Natural killer cell (primary cell): ENCODE results near the gene RNF220. TPM values are rescaled to one million over a fixed set of nuclear protein-coding genes. Genes with fewer than 3 reads are reported as not detected.

ENCODE experiments used
- ATAC-seq, 3 donors: fragments of 150-1000 bp in 2 of 3; fragments of 200-7000 bp in 1 of 3; cut with Tn5 transposase; 1 replicate in 1 of 3; 2 replicates in 2 of 3; pipeline ENCODE4 v1.10.0; 2021; ENCODE audit warnings: mild to moderate bottlenecking in 2 of 3, moderate library complexity in 2 of 3
- DNase-seq, 2 donors: peaks; one replicate each; pipeline versions ENCODE4 v3.0.0 to v3.0.0-alpha.2; 2013 to 2021; ENCODE audit warnings: mixed read lengths in 1 of 2
- H3K27ac ChIP-seq: one replicate; pipeline ENCODE4 v1.5.1; 2013; ENCODE audit warnings: mild to moderate bottlenecking, low read length
- H3K27me3 ChIP-seq: one replicate; pipeline ENCODE4 v1.6.1; 2013; ENCODE audit warnings: low read length; ENCODE audit not compliant: control insufficient read depth, insufficient read depth
- H3K36me3 ChIP-seq: one replicate; pipeline ENCODE4 v1.6.1; 2013; ENCODE audit warnings: low read length; ENCODE audit not compliant: control insufficient read depth, insufficient read depth
- H3K4me1 ChIP-seq: one replicate; pipeline ENCODE4 v1.6.1; 2013; ENCODE audit warnings: low read length; ENCODE audit not compliant: control insufficient read depth, insufficient read depth
- H3K4me3 ChIP-seq: one replicate; pipeline ENCODE4 v1.5.1; 2013; ENCODE audit warnings: low read length
- H3K9me3 ChIP-seq: one replicate; pipeline ENCODE4 v1.6.1; 2013; ENCODE audit warnings: low read length; ENCODE audit not compliant: control insufficient read depth, insufficient read depth
- H3K27ac Mint-ChIP-seq, 2 donors: one replicate each; pipeline ENCODE4 v1.8.0; 2022; ENCODE audit warnings: mild to moderate bottlenecking in 2 of 2, mixed read lengths in 2 of 2, moderate library complexity in 1 of 2
- H3K27me3 Mint-ChIP-seq, 2 donors: one replicate each; pipeline ENCODE4 v1.8.0; 2022; ENCODE audit warnings: low read depth in 2 of 2, mixed read lengths in 2 of 2
- H3K36me3 Mint-ChIP-seq: one replicate; pipeline ENCODE4 v1.8.0; 2022; ENCODE audit warnings: mixed read lengths
- H3K4me1 Mint-ChIP-seq, 2 donors: one replicate each; pipeline ENCODE4 v1.8.0; 2022; ENCODE audit warnings: mixed read lengths in 2 of 2
- H3K4me3 Mint-ChIP-seq: one replicate; pipeline ENCODE4 v1.8.0; 2022; ENCODE audit warnings: mild to moderate bottlenecking, moderate library complexity, mixed read lengths
- H3K9me3 Mint-ChIP-seq, 2 donors: one replicate each; pipeline ENCODE4 v1.8.0; 2022; ENCODE audit warnings: mixed read lengths in 2 of 2
- CTCF ChIP-seq: fragments of 200-600 bp; IDR thresholded peaks from one replicate; pipeline ENCODE4 v1.8.0; 2022; ENCODE audit warnings: antibody characterized with exemption
- WGBS: methylation state at CpG from one replicate; pipeline ENCODE4 v1.1.7; 2013; ENCODE audit warnings: missing lambda C conversion rate; ENCODE audit not compliant: insufficient coverage; 5-methylcytosine and 5-hydroxymethylcytosine counted together
- intact Hi-C: fragments of 100-400 bp; cut with micrococcal nuclease; formaldehyde crosslinking; loops from one replicate; pipeline ENCODE4 v1.14.2; 2022
- total RNA-seq, 4 donors: library from RNA; stranded (reverse); fragments of 120-200 nt in 1 of 4; gene quantifications; one replicate each; pipeline versions ENCODE4 v1.2.3 to v1.2.4, GENCODE V29; 2013 to 2022

The RNF220 gene
- total RNA-seq, 3 donors from 2014 or later (not counting 1 experiment from before 2014, with no cell fraction given) = 88.5 to 107 (median 105) TPM

DNA sequence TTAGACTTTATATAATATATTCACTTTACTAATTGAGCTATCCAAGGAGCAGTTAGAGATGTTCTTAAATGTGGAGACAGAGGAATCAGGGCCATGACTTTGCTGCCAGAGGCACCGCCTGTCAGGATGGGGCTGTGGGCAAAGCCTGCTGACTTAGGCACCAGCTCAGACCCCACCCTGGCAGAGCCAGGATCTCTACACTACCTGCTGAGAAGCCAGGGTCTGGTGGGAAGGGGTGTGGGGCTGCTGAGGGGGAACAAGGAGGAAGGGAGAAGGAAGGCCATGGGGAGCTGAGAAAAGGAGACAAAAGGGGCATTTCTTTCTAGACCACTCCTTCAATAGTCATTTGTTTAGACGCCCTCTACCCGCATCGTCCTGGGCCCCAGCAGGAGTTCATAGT lies 164.4 kb downstream of the RNF220 start:
- H3K4me1 ChIP-seq = no peaks in the 10 kb centered on the region
- intact Hi-C loops = no loop called here
- TF ChIP-seq CTCF = no peak
- Mint-ChIP-seq H3K4me1 (no peaks in the 10 kb centered on the region), H3K27ac (no peak overlapping the region), H3K27me3 (peaks cover 5 to 6% of the 10 kb centered on the region in 2 donors), H3K4me3 (no peak overlapping the region), H3K9me3 (no peaks in the 10 kb centered on the region), H3K36me3 (no peaks in the 10 kb centered on the region)
- no peak overlapping the region for H3K27ac ChIP-seq
- no peaks in the 10 kb centered on the region for H3K9me3 ChIP-seq
- ATAC-seq (no peak), DNase-seq (no peak)
- H3K27me3 ChIP-seq = no peaks in the 10 kb centered on the region
- 87% methylated on average over 4 of the region's 4 CpGs for WGBS
- no peak overlapping the region for H3K4me3 ChIP-seq
- no peaks in the 10 kb centered on the region for H3K36me3 ChIP-seq

DNA sequence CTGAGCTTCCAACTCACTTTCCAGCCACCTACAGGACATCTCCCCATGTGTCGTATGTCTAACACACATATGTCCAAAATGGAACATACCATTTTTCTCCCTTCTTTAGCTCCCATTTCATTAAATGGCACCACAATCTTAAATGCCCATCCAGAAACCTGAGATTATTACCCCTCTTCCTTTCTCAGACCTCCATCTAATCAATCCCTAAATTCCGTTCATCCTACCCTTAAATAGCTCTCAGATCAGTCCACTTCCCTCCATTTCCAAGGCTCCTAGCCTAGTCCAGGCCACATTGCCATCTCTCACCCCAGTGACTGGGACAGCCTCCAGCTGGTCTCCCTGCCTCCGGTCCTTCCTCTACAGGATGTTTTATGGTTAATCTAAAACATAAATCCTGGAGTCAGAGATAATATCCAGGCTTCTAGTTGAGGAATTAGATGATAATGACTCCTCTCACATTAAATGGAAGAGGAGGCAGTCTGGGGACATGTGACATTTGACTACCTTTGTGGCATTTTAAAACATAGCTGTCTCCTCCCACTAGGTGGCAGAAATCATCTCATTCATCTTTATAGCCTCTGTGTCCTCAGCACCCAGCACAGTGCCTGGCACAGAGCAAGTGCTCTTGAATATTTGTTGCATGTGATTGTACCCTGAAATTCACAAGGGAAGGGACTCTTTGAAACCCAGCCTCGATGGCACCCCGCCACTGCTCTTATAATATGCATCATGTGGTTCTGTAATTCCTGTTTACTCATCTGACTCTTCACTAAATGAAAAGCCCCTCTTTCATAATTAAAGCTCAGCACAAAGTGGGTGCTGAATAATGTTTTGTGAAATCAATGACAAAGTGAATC lies 166.9 kb downstream of the RNF220 start:
- peaks cover 5 to 6% of the 10 kb centered on the region in 2 donors for H3K27me3 Mint-ChIP-seq
- no peak overlapping the region for H3K27ac ChIP-seq
- no peaks in the 10 kb centered on the region for H3K4me1 ChIP-seq
- H3K9me3 ChIP-seq = no peaks in the 10 kb centered on the region
- no peak overlapping the region for H3K4me3 ChIP-seq
- WGBS = 71% methylated on average over 5 of the region's 5 CpGs
- peak; percentile 38 for TF ChIP-seq CTCF
- ATAC-seq (peak in 2 of 3 donors; percentile 48 to 50), DNase-seq (peak in 1 of 2 donors; percentile 65)
- H3K4me3 Mint-ChIP-seq = no peak overlapping the region
- no peak overlapping the region for H3K27ac Mint-ChIP-seq
- no peaks in the 10 kb centered on the region for H3K36me3 Mint-ChIP-seq
- intact Hi-C loops = loop anchor here (1.0 kb wide), 1 partner anchor 81 kb away; no protein-coding TSS in a partner anchor
- H3K9me3 Mint-ChIP-seq = no peaks in the 10 kb centered on the region
- H3K36me3 ChIP-seq = no peaks in the 10 kb centered on the region
- no peaks in the 10 kb centered on the region for H3K27me3 ChIP-seq
- H3K4me1 Mint-ChIP-seq = no peaks in the 10 kb centered on the region

- ATAC-seq (no peak), DNase-seq (no peak)
- Histone ChIP-seq H3K4me3 (no peak overlapping the region), H3K9me3 (no peaks in the 10 kb centered on the region), H3K27ac (no peak overlapping the region), H3K27me3 (no peaks in the 10 kb centered on the region), H3K36me3 (no peaks in the 10 kb centered on the region), H3K4me1 (no peaks in the 10 kb centered on the region)
- 93% methylated on average over 2 of the region's 2 CpGs for WGBS
- Mint-ChIP-seq H3K9me3 (no peaks in the 10 kb centered on the region), H3K4me3 (no peak overlapping the region), H3K27me3 (peaks cover 5 to 6% of the 10 kb centered on the region in 2 donors), H3K4me1 (no peaks in the 10 kb centered on the region), H3K36me3 (no peaks in the 10 kb centered on the region), H3K27ac (no peak overlapping the region)
- intact Hi-C loops = loop anchor here (1.0 kb wide), 1 partner anchor 81 kb away; no protein-coding TSS in a partner anchor
- TF ChIP-seq CTCF = no peak
These were observed 167.5 kb downstream of the RNF220 start for GRCh38 chr1:44572572-44572879.
